NCI-H460 (cell line): ENCODE results near the gene ABTB2. TPM values are rescaled to one million over a fixed set of nuclear protein-coding genes. Genes with fewer than 3 reads are reported as not detected.

ENCODE experiments used
- DNase-seq: peaks from one replicate; pipeline ENCODE4 v3.0.0-alpha.2; 2016; ENCODE audit warnings: low read depth; ENCODE audit errors: extremely low read depth
- total RNA-seq: library from RNA; depleted of rRNA; stranded (reverse); fragments of >200 nt; shearing (Covaris generic); gene quantifications from 2 replicates; pipeline ENCODE4 v1.2.3, GENCODE V29; 2014

ABTB2 gene
- total RNA-seq, 1 experiment from 2014 or later, result 1.3 TPM

DNA sequence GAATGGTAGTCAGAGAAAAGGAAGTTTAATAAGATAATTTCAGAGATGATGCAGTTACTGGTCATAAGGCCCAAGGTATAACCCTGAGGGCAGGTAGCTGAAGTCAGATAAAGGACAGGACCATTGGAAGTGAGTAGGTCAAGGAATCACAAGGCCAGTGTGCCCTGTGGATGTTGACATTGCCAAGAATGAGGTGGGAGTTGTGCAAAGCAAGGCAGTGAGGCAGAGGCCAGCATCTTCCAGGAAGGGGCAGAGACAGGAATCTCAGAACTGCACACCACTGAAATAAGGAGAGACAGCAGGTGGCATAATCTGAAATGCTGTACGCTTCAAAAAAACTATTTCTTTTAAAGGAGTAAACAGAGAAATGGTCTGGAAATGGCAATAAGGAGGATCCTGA, 61.4 kb downstream of the ABTB2 start:
- no peak for DNase-seq

DNA sequence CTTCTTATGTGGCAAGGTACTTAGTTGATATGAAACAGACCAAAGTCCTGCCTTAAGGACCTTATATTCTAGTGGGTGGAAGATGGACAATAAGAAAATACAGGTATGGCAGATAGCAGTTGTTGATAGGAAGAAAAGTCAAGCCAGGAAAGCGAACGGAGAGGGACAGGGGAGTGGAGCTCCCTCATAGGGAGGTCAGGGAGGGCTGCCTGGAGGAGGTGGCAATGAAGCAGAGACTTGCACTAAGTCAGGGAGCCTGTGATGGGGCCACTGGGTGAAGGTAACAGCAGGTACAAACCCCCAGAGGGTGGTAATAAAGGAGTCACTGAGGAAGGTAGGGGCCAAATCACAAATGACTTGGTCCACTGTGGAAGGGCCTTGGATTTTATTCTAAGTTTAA, 65.3 kb downstream of the ABTB2 start:
- no peak for DNase-seq

DNA sequence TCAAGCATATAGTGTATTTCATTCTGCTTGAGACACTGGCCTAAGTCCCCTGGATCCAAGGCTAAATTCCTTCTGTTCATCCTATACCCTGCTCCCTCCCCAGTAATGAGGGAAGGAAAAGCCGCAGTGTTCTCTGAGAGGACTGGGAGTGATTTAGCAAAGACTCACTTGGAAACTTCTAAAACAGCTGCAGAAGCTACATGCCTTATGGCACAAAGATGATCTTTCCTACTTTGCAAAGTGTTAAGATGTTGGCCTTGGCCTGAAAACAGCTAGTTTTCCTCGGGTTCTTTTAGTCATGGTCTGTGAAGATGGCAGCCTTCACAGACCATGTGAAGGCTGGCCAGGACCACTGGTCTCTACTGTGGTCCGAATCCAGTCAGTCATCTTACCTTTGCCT, 65.7 kb downstream of the ABTB2 start:
- no peak for DNase-seq

DNA sequence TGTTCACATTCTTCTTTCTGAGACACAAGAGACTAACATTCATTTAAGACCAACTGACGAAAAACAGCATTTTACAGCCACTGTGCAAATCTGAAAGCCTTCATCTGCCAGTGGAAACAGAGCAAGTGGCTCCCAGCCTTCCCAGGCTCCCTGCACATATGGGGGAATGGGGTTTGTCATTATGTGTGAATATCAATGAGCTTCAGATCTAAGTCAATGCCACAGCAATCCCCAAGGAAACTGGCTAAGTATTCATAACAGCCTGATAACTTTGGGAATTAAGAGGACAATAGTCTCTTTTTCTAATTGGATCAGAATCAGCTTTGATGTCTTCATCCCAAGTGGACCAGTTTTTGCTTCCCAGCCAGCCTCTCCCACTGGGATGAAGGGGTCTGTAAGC, 66.9 kb downstream of the ABTB2 start:
- no peak for DNase-seq

DNA sequence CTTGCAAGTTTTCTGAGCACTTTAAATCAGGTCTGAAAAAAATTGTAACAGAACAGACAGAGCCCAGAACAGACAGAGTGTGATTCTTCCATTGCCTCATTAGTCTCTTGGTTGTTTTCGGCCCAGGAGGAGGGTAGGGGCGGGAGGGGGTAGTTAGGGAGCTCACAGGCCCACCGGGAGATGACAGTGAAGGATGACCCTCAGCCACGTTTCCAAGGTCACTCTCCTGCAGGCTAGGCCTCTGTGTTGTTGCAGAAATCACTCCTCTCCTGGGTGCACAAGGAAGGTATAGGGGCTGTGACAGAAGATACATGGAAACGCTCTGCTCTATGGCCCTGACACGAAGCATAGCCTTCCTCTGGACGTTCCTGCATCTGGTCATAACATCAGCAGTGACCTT, 69.3 kb downstream of the ABTB2 start:
- DNase-seq, result no peak

DNA sequence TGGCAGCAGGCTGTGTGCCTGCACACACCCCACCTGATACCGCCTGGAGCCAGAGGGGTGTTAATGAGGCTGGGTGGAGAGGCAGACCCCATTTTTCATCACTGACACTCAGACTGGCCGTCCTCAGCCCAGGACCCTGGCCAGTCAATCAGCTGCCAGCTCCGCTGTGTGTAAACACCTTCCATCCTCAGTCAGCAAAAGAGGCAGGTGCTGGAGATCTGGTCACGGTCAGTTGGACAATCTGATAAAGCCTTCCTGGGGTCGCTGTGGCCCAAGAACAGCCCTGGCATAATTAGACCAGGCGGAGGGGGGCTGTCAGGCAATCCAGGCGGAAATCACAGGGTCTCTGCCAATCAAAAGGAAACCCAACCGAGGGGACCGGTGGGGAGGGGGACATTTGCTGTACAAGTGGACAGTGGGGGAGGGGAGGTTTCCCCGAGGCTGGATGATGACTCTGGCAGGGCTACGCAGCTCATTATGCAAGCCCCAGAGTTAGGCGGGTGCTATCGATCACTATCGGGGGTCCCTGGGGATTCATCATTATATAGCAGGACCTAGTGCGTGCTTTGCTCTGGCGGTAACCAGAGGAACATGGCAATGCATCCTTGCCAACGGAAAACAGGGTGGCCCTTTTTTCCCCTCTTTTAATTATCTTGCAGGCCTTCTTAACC, 72.9 kb downstream of the ABTB2 start:
- DNase-seq, result no peak

DNA sequence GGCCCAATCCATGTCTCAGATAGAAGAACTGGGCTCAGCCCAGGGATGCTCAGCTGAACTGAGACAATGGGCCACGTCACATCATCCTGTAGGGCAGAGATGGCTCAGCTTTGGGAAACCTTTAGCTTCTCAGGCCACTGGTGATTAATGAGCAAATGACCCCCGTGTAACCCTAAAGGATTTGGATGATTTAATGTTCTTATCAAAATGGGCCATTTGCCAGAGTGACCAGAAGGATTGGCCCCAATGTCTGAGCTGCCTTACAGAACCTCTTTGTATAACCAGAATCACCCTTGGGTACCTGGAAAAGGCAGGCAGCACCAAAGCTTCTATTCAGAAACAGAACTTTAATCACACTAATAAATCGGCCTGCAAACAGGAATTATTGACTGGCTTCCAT, 73.7 kb downstream of the ABTB2 start:
- DNase-seq, result no peak

DNA sequence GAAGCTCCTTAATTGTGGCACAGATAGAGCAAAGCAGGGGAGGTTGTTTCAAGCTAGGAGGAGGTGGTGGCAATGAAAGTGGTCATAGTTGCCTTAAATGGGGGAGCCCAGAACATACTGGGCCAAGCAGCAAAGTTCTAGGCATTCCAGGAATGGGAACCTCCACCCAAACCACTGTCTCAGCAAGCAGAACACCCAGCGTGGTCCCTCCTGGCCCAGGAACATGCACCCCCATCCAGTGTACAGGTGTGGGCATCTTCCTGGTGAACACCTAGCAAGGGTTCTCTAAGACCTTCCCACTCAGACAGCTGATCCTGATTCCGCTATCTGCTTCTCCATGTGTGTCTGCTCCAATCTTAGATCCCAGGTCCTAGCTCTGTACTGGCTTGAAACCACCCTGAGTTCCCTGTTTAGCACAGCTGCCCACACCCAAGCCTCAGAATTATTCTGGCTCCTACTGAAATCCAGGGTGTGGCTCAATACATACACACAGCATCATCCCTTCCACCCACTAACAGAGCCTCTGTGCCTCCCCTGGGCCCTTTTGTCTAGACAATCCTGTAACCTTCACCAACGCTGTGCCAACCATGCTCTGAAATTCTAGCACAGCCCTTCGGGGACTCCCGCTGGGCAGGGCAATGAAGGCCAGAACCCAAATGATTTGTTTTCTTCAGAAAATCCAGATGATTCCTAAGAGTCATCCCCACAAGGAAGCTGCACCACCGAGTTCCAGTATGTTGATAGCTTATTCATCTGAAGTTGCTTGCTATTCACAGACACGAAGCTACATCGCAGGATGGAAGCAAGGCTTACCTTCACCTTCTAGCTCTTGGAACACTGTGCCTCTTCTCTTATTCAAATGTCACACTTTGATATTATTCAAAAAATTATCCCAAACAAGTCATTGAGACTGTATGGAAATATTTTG, 76.6 kb downstream of the ABTB2 start:
- no peak for DNase-seq

DNA sequence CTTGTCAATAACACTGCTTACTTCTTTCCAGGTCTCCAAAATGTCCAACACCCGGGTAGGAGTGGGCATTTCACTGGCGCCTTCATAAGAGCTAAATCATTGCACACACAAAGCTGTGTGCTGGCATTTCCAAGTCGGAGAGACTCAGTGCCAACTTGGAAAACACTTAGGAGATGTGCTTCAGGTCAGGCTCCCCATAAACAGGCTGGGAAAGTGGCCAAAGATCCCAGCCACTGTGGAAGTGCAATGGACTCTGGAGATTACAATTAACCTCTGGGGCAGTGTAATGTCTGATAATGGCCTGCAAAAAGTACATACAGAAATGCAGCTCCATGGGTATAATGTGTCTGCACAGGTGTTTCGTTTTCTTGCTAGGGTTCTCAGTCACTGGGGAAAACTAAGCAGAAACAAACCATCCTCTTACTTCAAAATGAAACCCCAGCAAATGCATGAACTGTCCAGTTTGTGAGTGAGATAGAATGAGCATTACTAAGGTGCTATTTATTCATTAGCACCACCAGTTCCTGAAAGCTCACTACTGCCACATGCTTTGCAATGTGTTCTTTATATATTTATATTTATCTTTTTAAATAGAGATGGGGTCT, 79.0 kb downstream of the ABTB2 start:
- no peak for DNase-seq

DNA sequence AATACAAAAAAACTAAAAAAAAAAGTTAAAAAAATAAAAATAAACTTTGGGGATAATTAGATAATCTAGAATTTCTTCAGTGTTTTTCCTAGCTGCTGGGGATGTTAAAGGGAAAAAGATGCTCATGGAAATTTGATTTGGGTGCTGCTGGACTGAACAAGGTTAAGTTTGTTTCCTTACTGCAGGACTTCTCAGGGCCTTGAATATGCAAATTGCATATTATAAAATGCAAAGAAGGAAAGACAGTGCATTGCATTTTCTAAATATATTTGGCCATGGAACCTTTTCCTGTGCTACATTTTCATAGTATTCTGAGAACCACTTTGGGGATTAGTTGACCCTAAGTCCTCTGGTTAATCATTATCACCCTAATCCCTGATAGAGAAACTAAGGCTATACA, 79.6 kb downstream of the ABTB2 start:
- DNase-seq, result no peak

DNA sequence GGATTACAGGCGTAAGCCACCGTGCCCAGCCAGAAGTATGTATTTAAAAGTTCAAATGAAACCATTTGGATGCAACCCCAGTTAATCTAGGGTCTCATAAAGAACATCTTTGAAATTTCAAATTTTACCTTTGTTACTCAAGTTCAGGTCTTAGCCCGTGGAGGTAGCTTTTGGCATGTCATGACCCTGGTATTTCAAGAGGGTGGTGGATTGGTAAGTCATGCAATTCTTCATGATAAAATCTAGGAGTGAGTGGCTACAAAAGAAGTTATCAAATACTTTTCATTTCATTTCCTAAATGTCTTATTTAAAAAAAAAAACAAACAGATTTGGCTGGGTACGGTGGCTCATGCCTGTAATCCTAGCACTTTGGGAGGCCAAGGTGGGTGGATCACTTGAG, 80.6 kb downstream of the ABTB2 start:
- DNase-seq, result no peak

DNA sequence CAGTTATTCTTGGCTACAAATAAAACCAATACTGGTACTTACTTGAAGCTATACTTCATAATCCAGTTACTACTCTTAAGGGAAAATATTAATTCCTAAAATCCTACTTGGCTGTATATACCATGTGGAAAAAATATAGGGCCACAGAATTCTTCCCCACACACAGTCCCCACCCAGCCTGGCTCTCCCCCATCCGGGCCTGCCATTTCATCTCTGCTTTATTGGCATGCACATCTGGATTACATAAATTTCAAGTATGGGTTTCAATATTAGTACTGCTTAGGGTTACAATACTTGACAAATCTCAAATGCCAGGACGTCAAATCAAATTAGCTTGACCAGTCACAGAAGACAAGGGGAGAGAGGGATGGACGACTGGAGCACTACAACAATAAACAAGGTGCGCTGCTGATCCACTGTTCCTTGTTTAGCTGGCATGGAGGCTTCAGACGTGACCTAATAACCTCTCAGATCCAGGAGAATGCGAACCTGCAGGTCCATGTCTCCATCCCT, 81.4 kb downstream of the ABTB2 start:
- no peak for DNase-seq

DNA sequence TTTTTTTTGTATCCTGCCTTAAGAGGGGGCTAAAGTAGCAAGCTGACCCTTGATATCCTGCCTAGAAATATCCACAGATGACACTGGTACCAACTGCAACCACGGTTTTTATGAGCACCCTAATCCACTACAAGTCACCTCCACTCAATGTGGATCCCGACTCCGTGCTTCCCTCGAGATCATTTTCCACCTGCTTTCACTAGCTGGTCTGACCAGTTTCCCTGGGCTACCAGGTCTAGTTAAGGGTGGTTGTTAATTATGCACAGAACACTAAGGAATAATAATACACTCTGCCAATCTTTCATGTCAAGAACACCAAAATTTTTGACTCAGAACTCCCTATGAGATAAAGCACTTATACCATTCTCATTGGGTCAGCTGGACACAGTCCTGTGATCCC, 82.3 kb downstream of the ABTB2 start:
- no peak for DNase-seq

DNA sequence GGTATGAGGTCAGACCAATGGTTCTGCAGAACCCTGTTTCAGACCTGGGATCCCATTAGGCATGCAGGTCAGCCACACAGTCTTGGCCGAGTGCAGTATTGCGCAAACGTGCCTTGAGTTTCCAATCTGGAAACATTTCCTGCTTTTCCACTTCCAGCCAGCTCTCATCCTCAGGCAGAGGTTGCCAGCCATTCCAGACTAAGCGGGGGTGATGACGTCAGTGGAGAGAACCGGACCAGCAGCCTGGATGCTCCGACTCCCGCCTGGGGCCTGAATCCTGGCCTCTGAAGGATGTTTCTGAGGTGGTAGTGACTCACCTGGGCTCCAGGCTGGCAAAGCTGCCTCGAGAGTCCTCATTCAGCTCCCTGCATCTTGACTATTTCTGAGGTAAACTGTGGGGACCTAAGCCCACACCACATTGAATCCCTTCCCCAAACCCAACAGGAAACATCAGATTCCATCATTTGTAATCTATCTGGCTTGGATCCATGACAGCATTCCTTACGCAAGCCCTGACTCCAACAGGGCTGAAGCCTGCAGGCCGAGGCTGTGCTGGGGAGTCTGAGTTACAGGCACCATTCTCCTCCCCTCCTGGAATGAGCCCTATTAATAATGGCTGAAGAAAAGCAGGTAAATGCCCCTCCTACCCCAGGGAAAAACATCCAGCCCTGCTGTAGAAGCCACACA, 83.0 kb downstream of the ABTB2 start:
- no peak for DNase-seq

DNA sequence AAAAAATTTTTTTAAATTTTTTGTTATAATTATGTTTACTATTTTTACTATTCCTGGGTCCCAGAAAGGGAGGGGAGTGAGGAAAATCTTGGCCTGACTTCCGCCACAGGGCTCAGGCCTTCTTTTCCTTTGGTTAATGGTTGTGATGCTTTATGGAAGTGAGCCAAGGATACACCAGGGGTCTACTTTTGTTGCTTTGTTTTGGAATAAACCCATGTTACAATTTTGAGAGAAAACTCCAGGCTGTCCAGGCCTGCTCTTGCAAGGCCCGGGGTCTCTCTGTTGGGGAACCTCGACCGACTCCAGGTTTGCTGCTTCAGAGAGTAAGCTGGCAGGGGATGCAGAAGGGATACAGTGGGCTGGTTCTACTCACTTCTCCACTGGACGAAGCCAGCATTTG, 84.7 kb downstream of the ABTB2 start:
- DNase-seq, result no peak

DNA sequence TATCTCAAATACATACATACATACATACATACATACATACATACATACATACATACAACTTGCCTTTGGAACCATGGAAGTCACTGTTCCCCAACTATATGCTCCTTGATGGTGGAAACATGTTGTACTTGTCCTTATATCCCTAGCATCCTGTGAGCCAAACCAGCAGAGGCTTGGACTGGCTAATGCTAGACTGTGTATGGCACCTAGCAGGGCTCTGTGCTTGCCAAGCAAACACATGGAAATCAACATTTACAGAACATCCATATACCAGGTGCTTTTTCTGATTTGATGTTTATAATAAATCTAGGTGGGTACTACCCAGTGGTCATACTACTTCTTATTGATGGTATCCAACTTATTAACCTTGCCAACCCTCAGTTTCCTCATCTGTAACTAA, 86.1 kb downstream of the ABTB2 start:
- no peak for DNase-seq

DNA sequence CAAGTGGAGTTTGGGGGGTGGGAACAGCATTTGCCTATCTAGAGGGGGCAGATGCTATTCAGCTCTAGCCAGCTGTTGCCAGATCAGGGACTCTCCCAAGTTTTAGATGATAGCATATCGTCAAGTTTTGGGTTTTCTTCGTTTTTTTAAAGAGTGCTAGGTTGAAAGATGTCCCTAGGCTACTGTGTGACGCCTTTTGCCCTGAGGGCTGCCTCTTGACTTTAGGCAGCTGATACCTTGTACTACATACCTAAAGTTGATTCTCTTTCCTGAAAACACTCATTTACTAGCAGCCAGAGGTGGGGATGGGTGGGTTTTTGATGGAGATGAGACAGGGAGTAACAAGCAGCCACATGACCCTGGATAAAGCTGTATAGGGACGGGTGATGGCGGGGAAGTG, 87.1 kb downstream of the ABTB2 start:
- DNase-seq, result no peak

DNA sequence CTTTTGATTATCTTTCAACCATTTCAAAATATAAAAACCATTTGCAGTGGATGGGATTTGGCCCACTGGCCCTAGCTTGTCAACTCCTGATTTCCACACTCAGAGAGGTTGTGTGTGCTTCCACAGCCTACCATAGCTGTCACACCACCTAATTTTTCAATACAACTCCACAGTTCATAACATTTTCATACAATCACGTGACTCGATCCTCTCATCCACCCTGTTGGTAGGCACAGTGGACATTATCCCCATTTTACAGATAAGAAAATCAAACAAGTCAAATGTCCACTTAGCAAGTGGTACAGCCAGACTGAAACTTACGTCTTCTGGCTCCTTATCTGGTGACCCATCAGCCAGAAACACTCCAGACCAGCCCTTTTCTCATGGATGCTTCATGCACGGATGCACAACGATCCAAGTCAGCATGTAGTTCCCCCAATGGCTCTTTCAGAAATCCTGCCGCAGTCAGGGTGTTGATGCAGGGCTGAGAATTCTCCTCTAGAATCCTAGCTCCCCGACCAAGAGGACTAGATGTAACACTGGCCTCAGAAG, 88.0 kb downstream of the ABTB2 start:
- no peak for DNase-seq

DNA sequence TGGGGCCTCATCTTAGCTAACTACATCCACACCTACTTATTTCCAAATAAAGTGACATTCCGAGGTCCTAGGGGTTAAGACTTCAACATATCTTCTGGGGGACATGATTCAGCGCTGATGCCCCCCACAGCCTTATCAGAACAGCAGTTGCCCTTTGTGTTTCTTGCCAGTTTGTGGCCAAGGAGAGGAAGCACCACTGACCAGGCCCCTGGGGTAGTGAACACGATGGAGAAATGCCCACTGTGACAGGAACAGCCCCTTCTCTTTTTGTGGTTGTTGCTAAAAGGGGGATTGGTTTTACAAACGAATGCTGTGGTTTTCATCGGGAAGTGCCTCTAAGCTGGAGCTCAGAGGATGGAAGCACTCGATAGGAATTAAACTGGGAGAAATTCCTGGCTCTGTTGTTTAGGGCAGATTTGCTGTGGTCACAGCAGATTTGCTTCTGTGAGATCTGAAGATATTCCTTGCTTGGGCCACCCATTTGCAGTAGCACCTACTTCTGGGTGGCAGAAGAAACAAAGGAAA, 88.8 kb downstream of the ABTB2 start:
- DNase-seq, result no peak

DNA sequence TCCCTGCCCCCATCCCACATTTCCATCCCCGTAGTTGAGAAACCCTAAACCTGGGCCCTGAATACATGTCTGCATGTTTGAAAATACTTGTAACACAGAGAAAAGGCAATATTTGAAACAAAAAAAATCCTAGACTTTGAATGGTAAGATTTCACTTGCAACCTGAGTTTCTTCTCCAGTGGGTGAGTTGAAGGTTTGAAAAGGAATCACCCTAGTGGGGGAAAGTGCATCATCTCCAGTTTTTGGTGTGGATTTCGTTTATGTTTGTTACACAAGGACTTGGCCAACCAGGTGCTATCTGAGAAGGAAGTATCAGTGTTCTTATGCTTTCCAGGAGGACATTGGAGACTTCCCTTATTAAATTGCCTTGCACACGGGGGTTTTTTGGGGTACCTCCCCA, 90.4 kb downstream of the ABTB2 start:
- no peak for DNase-seq
